SK-N-SH treated with all-trans-retinoic acid at 6 μM for 48 hours (cell line): ENCODE measurements around the gene LOC128125822.

Experiments
- CSRNP3 ChIP-seq: fragments of 250-450 bp; sonication (Bioruptor Pico); IDR thresholded peaks from 2 replicates; pipeline ENCODE4 v1.5.1; 2021; ENCODE audit warnings: mild to moderate bottlenecking, moderate library complexity
- ISL1 ChIP-seq: fragments of 250-450 bp; sonication (Bioruptor Pico); IDR thresholded peaks from 2 replicates; pipeline ENCODE4 v2.1.2; 2022; ENCODE audit warnings: mild to moderate bottlenecking, moderate library complexity
- ZC3H10 ChIP-seq: fragments of 250-450 bp; sonication (Bioruptor Pico); IDR thresholded peaks from 2 replicates; pipeline ENCODE4 v1.5.1; 2021; ENCODE audit warnings: mild to moderate bottlenecking, moderate library complexity
- ZFP3 ChIP-seq: fragments of 250-450 bp; sonication (Bioruptor Pico); IDR thresholded peaks from 2 replicates; pipeline ENCODE4 v1.5.0; 2020; ENCODE audit warnings: mild to moderate bottlenecking, moderate library complexity

GRCh38 chr6:63526931-63527330 lies 45.3 kb upstream of the LOC128125822 start:
- no peak for TF ChIP-seq ISL1 (CRISPR knock-in tag)
- TF ChIP-seq ZFP3 (CRISPR knock-in tag): no peak
- no peak for TF ChIP-seq CSRNP3
- no peak for TF ChIP-seq ZC3H10 (CRISPR knock-in tag)
